H9 (cell line): ENCODE measurements around the gene AEN. TPM values are rescaled to one million over a fixed set of nuclear protein-coding genes. Genes with fewer than 3 reads are reported as not detected.

Experiments used
- DNase-seq: peaks from one replicate; pipeline ENCODE4 v3.0.0-alpha.2; 2017
- H2AFZ ChIP-seq: one replicate; pipeline ENCODE4 v1.6.1; 2013; ENCODE audit warnings: mild to moderate bottlenecking, low read length, control low read depth, moderate library complexity
- H2AK5ac ChIP-seq: 2 replicates; pipeline ENCODE4 v1.6.1; 2013; ENCODE audit warnings: low read length, control low read depth, mixed read lengths; ENCODE audit not compliant: insufficient read length
- H2BK120ac ChIP-seq: one replicate; pipeline ENCODE4 v1.6.1; 2013; ENCODE audit warnings: low read depth, mild to moderate bottlenecking, low read length, control low read depth, inconsistent platforms; ENCODE audit not compliant: poor library complexity, severe bottlenecking
- H2BK12ac ChIP-seq: 2 replicates; pipeline ENCODE4 v1.6.1; 2013; ENCODE audit warnings: low read length, control low read depth, mixed read lengths, low read depth; ENCODE audit not compliant: insufficient read length
- H2BK15ac ChIP-seq: 2 replicates; pipeline ENCODE4 v1.6.1; 2013; ENCODE audit warnings: low read depth, low read length, control low read depth
- H2BK20ac ChIP-seq: one replicate; pipeline ENCODE4 v1.6.1; 2013; ENCODE audit warnings: low read depth, mild to moderate bottlenecking, low read length, control low read depth, inconsistent platforms; ENCODE audit not compliant: poor library complexity, severe bottlenecking
- H2BK5ac ChIP-seq: 2 replicates; pipeline ENCODE4 v1.6.1; 2013; ENCODE audit warnings: low read length, control low read depth, mixed read lengths; ENCODE audit not compliant: insufficient read length
- H3K14ac ChIP-seq: 2 replicates; pipeline ENCODE4 v1.6.1; 2013; ENCODE audit warnings: low read length, control low read depth; ENCODE audit not compliant: insufficient read depth
- H3K18ac ChIP-seq: 2 replicates; pipeline ENCODE4 v1.6.1; 2013; ENCODE audit warnings: low read depth, mild to moderate bottlenecking, mixed read lengths, low read length, control low read depth; ENCODE audit not compliant: insufficient read length
- H3K23ac ChIP-seq: 2 replicates; pipeline ENCODE4 v1.6.1; 2013; ENCODE audit warnings: low read length, control low read depth, mixed read lengths, low read depth; ENCODE audit not compliant: insufficient read length
- H3K23me2 ChIP-seq: 2 replicates; pipeline ENCODE4 v1.6.1; 2013; ENCODE audit warnings: low read depth, mild to moderate bottlenecking, mixed read lengths, low read length, control low read depth; ENCODE audit not compliant: insufficient read length, poor library complexity, severe bottlenecking
- H3K27ac ChIP-seq: 2 replicates; pipeline ENCODE4 v1.5.1; 2013; ENCODE audit warnings: low read length, control low read depth, mixed read lengths, low read depth; ENCODE audit not compliant: insufficient read length
- H3K27me3 ChIP-seq: 2 replicates; pipeline ENCODE4 v1.6.1; 2013; ENCODE audit warnings: low read length, control low read depth, inconsistent platforms; ENCODE audit not compliant: insufficient read depth
- H3K4ac ChIP-seq: 2 replicates; pipeline ENCODE4 v1.6.1; 2013; ENCODE audit warnings: low read depth, mild to moderate bottlenecking, control low read depth, inconsistent platforms, low read length, moderate library complexity
- H3K4me1 ChIP-seq: 2 replicates; pipeline ENCODE4 v1.6.1; 2013; ENCODE audit warnings: low read length, control low read depth, inconsistent platforms; ENCODE audit not compliant: insufficient read depth
- H3K4me2 ChIP-seq: 2 replicates; pipeline ENCODE4 v1.6.1; 2013; ENCODE audit warnings: low read length, control low read depth, mixed read lengths; ENCODE audit not compliant: insufficient read length, insufficient read depth
- H3K56ac ChIP-seq: 2 replicates; pipeline ENCODE4 v1.6.1; 2013; ENCODE audit warnings: low read depth, mild to moderate bottlenecking, mixed read lengths, low read length, control low read depth; ENCODE audit not compliant: insufficient read length
- H3K79me1 ChIP-seq: 2 replicates; pipeline ENCODE4 v1.6.1; 2013; ENCODE audit warnings: low read depth, mild to moderate bottlenecking, moderate library complexity, low read length, control low read depth, inconsistent platforms; ENCODE audit not compliant: insufficient read depth, poor library complexity, severe bottlenecking
- H3K79me2 ChIP-seq: 2 replicates; pipeline ENCODE4 v1.6.1; 2013; ENCODE audit warnings: low read length, control low read depth, inconsistent platforms; ENCODE audit not compliant: insufficient read depth
- H3K9ac ChIP-seq: 2 replicates; pipeline ENCODE4 v1.6.1; 2013; ENCODE audit warnings: low read length, control low read depth, mixed read lengths; ENCODE audit not compliant: insufficient read length; ENCODE audit errors: extremely low read depth
- H3K9me3 ChIP-seq: one replicate; pipeline ENCODE4 v1.6.1; 2013; ENCODE audit warnings: low read depth, low read length, inconsistent platforms; ENCODE audit not compliant: control insufficient read depth
- H3T11ph ChIP-seq: one replicate; pipeline ENCODE4 v1.6.1; 2013; ENCODE audit warnings: mild to moderate bottlenecking, low read length, control low read depth, inconsistent platforms
- H4K20me1 ChIP-seq: one replicate; pipeline ENCODE4 v1.6.1; 2013; ENCODE audit not compliant: control insufficient read depth, insufficient read length, insufficient read depth
- H4K5ac ChIP-seq: 2 replicates; pipeline ENCODE4 v1.6.1; 2013; ENCODE audit warnings: low read depth, mild to moderate bottlenecking, mixed read lengths, low read length, control low read depth; ENCODE audit not compliant: insufficient read length
- H4K8ac ChIP-seq: replicated peaks from 2 replicates; pipeline ENCODE4 v1.6.1; 2013; ENCODE audit warnings: low read length, control low read depth, mixed read lengths, low read depth; ENCODE audit not compliant: insufficient read length
- H4K91ac ChIP-seq: 2 replicates; pipeline ENCODE4 v1.6.1; 2013; ENCODE audit warnings: low read depth, mild to moderate bottlenecking, moderate library complexity, mixed read lengths, low read length, control low read depth; ENCODE audit not compliant: insufficient read length
- H3K27ac Mint-ChIP-seq, 3 experiments: 2 replicates in 2 of 3; 3 replicates in 1 of 3; pipeline ENCODE4 v1.8.0; 2020 to 2021; ENCODE audit warnings: mixed read lengths in 3 of 3, mild to moderate bottlenecking in 1 of 3, moderate library complexity in 1 of 3
- H3K27me3 Mint-ChIP-seq: 2 replicates; pipeline ENCODE4 v1.8.0; 2021; ENCODE audit warnings: low read depth, mild to moderate bottlenecking, moderate library complexity, mixed read lengths
- H3K36me3 Mint-ChIP-seq, 3 experiments: 2 replicates in 2 of 3; 3 replicates in 1 of 3; pipeline ENCODE4 v1.8.0; 2020 to 2021; ENCODE audit warnings: low read depth in 3 of 3, mixed read lengths in 3 of 3; ENCODE audit not compliant: insufficient read depth in 1 of 3
- H3K4me1 Mint-ChIP-seq, 2 experiments: 2 replicates each; pipeline ENCODE4 v1.8.0; 2020; ENCODE audit warnings: mixed read lengths in 2 of 2
- H3K4me3 Mint-ChIP-seq, 2 experiments: 2 replicates in 1 of 2; 3 replicates in 1 of 2; pipeline ENCODE4 v1.8.0; 2020 to 2021; ENCODE audit warnings: mild to moderate bottlenecking in 2 of 2, mixed read lengths in 2 of 2, moderate library complexity in 1 of 2
- H3K9me3 Mint-ChIP-seq, 2 experiments: 2 replicates in 1 of 2; 3 replicates in 1 of 2; pipeline ENCODE4 v1.8.0; 2020; ENCODE audit warnings: mild to moderate bottlenecking in 2 of 2, mixed read lengths in 2 of 2, moderate library complexity in 1 of 2
- CTCF ChIP-seq: fragments of 200-600 bp; sonication (generic); conservative IDR thresholded peaks from 3 replicates; pipeline ENCODE4 v1.8.0; 2021; ENCODE audit warnings: antibody characterized with exemption, mild to moderate bottlenecking
- WGBS: extraction: QIAGEN DNeasy Blood & Tissue Kit; methylation state at CpG from one replicate; pipeline ENCODE4 v1.1.7; 2013; ENCODE audit warnings: missing lambda C conversion rate, low lambda C conversion rate, mixed read lengths; ENCODE audit not compliant: insufficient read length; ENCODE audit errors: extremely low coverage; 5-methylcytosine and 5-hydroxymethylcytosine counted together
- total RNA-seq: library from RNA; stranded (reverse); gene quantifications from 2 replicates; pipeline ENCODE4 v1.2.1, GENCODE V29; 2021

The AEN gene
- total RNA-seq, 1 experiment from 2014 or later: 132 TPM

- no peak overlapping the region for H2BK12ac ChIP-seq
- no peak overlapping the region for H2BK120ac ChIP-seq
- H4K8ac ChIP-seq: no peak overlapping the region
- H3K27ac ChIP-seq: no peak overlapping the region
- no peak overlapping the region for H3K9ac ChIP-seq
- no peak overlapping the region for H3K4ac ChIP-seq
- H3K4me2 ChIP-seq: no peak overlapping the region
- H3K27me3 ChIP-seq: no peaks in the 10 kb centered on the region; the same call in 1 of the 2 replicates
- Mint-ChIP-seq H3K27me3 (peaks cover 19% of the 10 kb centered on the region), H3K4me3 (no peak overlapping the region), H3K27ac (peak overlapping the region in 1 of 3 experiments; percentile 80; a peak in 3 of 7 replicates), H3K36me3 (peaks cover 0 to 13% (median 13%) of the 10 kb centered on the region in 3 experiments; a peak in 6 of 7 replicates), H3K9me3 (no peaks in the 10 kb centered on the region; a peak in 1 of 5 replicates), H3K4me1 (peaks cover 53 to 70% of the 10 kb centered on the region in 2 experiments)
- no peak overlapping the region for H2BK20ac ChIP-seq
- H3K23me2 ChIP-seq: peaks cover 13% of the 10 kb centered on the region
- H3K9me3 ChIP-seq: no peaks in the 10 kb centered on the region
- no peak overlapping the region for H3K56ac ChIP-seq
- peak; percentile 16 for DNase-seq
- H3K4me1 ChIP-seq: peaks cover 5% of the 10 kb centered on the region; the same call in 1 of the 2 replicates
- H3T11ph ChIP-seq: no peak overlapping the region
- no peak overlapping the region for H3K23ac ChIP-seq
- no peak overlapping the region for H4K91ac ChIP-seq
- no peaks in the 10 kb centered on the region for H3K79me1 ChIP-seq
- no CpG with 5 or more reads among the region's 1 CpG for WGBS
- peaks cover 15% of the 10 kb centered on the region for H3K79me2 ChIP-seq
- no peak overlapping the region for H2AFZ ChIP-seq
- no peak overlapping the region for H3K14ac ChIP-seq
- H2BK5ac ChIP-seq: no peak overlapping the region
- H2AK5ac ChIP-seq: no peak overlapping the region
- H4K5ac ChIP-seq: no peak overlapping the region
- TF ChIP-seq CTCF: no peak
- peaks cover 5% of the 10 kb centered on the region for H4K20me1 ChIP-seq
- no peak overlapping the region for H3K18ac ChIP-seq
- H2BK15ac ChIP-seq: no peak overlapping the region
Measured at GRCh38 chr15:88617790-88618189, 3.4 kb upstream of the AEN start.
